Activated CD8-positive, alpha-beta memory T cell treated with anti-CD3 and anti-CD28 coated beads, Interleukin-2, amount 50 U/mL, for 1 hour (primary cell): ENCODE measurements around the gene PRELID3B.
"Not testable (repeated sequence)": the region's sequence is repeated elsewhere in the genome, so short reads cannot be mapped to it uniquely, and the experiment has no call there.

Experiments used
- DNase-seq: peaks from one replicate; pipeline ENCODE4 v3.0.0-alpha.2; 2020; ENCODE audit errors: extremely low read depth

PRELID3B gene

GRCh38 chr20:59025511-59025910 is 17.1 kb downstream of the PRELID3B start:
- DNase-seq: no peak

- DNase-seq: no peak
These were observed 17.5 kb downstream of the PRELID3B start for GRCh38 chr20:59025086-59025485.

- no peak for DNase-seq
These were observed 18.5 kb downstream of the PRELID3B start for GRCh38 chr20:59024111-59024530.

- no peak for DNase-seq
These were observed 19.0 kb downstream of the PRELID3B start for GRCh38 chr20:59023616-59024015.

- DNase-seq: no peak
These were observed 19.8 kb downstream of the PRELID3B start for GRCh38 chr20:59022754-59023153.

GRCh38 chr20:59020938-59021551 is 21.5 kb downstream of the PRELID3B start:
- no peak for DNase-seq

- DNase-seq: no peak
These were observed 23.4 kb downstream of the PRELID3B start, which contains the start of gene TUBB1 for GRCh38 chr20:59019217-59019616. TUBB1 (plus strand) TSS chr20:59019429; CDS start chr20:59019523, 94 bp downstream.

GRCh38 chr20:59018817-59019216 is 23.8 kb downstream of the PRELID3B start:
- DNase-seq: no peak

- DNase-seq: no peak
These were observed 24.9 kb downstream of the PRELID3B start for GRCh38 chr20:59017493-59018231.

GRCh38 chr20:59016795-59017492 is 25.6 kb downstream of the PRELID3B start:
- DNase-seq: no peak

- DNase-seq: no peak
These were observed 26.5 kb downstream of the PRELID3B start for GRCh38 chr20:59015812-59016711.

GRCh38 chr20:59015411-59015810 is 27.2 kb downstream of the PRELID3B start:
- DNase-seq: no peak

GRCh38 chr20:59014680-59015389 is 27.8 kb downstream of the PRELID3B start:
- DNase-seq: no peak

GRCh38 chr20:59013959-59014608 is 28.5 kb downstream of the PRELID3B start:
- DNase-seq: no peak

GRCh38 chr20:59013031-59013951 is 29.3 kb downstream of the PRELID3B start:
- no peak for DNase-seq

GRCh38 chr20:59011874-59012157 is 30.8 kb downstream of the PRELID3B start:
- not testable (repeated sequence) for DNase-seq

GRCh38 chr20:59010995-59011873 is 31.4 kb downstream of the PRELID3B start:
- DNase-seq: no peak

GRCh38 chr20:59010321-59010994 is 32.1 kb downstream of the PRELID3B start:
- DNase-seq: no peak
